Measurements from ENCODE around the gene TCF23.

TCF23 gene

DNA sequence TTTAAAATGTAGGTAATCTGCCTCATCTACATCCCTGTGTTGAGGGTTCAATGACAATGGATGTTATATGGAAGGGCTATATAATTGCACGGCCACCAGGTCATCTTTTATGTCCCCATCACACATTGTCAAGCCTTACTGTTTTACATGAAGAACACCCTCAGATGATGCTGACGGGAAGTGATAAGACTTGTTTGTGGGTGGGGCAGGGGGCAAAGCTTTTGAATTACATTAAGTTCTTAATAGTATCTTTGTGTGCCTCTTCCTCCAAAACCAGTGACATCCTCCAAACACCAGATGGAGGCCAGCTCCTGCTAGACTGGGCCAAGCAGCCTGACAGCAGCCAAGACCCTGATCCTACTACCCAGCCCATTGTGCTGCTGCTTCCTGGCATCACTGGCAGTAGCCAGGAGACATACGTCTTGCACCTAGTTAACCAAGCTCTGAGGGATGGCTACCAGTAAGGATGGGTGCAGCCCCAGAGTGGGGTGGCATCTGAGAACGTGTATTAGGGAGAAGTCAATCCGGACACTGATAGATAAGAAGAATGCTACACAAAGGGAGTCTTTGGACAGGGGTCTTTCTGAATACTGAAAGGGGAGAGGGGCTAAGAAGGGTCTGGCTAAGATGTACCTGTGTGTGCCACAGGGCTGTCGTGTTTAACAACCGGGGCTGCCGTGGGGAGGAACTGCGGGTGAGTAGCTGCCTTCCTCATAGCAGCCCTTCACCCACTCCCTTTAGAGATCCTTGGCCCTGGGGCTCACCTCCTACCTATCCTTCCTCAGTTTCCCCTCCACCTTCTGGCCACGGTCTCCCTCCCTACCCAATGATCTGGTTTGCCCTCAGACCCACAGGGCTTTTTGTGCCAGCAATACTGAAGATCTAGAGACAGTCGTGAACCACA lies 19.9 kb upstream of the TCF23 start:
- no peak for DNase-seq (ENCODE audit: low read depth in 3 of 3)

DNA sequence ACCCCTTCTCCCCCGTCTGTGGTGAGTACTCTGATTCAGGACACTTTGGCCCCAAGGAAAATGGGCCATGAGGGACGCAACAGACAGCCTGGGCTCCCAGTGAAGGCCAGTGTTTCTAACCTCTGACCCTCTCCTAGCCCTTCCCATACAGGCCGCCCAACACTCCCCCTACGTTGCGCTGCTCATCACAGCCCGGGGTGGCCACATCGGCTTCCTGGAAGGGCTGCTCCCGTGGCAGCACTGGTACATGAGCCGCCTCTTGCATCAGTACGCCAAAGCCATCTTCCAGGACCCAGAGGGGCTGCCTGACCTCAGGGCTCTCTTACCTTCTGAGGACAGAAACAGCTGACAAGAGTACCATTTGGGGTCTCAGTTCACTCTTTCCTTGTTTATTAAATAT lies 18.4 kb upstream of the TCF23 start:
- no peak for DNase-seq (ENCODE audit: low read depth in 3 of 3)

DNA sequence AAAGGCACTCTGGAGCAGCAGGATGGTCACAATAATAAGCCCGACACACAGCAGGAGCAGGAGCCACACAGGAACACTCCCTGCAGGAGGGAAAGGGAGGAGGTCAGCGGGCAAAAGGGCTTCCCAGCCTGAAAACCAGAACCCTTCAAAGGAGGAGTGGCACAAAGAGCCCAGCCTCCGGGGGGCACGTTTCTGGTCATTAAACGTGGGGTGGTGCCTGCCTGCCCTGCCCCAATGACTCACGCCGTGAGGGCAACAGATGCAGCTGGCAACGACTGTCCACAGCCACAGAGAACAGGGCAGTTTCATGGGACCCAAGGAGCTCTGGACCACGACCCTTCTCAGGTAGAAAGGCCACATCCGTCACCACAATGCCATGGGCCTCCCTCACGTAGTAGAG lies 17.4 kb upstream of the TCF23 start:
- DNase-seq (ENCODE audit: low read depth in 3 of 3) = no peak

DNA sequence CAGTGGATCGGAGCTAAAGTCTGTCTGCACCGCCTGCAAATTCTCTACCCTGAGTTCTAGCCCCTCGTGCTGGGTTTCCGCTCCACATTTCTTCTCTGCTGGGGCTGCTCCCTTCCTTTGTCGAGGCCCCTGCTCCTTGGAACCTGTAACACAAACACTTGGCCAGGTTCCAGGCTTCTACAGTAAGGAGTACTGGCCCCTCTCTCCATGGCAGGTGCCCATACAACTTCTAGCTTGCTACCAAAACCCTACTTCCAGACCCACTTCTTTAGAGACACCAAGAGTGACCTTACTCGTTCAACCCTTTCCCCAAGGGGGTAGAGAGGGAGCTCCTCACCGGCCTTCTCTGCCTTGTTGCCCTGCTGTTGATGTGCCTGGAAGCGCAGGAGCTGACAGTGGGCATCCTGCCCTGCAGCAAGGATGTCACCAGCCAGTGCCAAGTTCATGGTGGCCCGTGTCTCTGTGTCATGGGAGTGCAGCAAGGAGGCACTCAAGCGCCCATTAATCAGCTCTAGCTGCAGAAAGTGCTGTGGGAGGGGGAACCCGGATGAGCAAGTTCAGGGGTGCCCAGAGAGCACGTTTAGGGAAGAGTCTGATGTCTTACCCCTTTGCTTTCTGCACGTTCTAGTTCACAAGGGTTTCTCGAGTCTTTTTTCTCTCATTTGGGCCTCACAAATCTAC lies 15.5 kb upstream of the TCF23 start:
- peak in 1 of 3 donors; percentile 28 for DNase-seq (ENCODE audit: low read depth in 3 of 3)

DNA sequence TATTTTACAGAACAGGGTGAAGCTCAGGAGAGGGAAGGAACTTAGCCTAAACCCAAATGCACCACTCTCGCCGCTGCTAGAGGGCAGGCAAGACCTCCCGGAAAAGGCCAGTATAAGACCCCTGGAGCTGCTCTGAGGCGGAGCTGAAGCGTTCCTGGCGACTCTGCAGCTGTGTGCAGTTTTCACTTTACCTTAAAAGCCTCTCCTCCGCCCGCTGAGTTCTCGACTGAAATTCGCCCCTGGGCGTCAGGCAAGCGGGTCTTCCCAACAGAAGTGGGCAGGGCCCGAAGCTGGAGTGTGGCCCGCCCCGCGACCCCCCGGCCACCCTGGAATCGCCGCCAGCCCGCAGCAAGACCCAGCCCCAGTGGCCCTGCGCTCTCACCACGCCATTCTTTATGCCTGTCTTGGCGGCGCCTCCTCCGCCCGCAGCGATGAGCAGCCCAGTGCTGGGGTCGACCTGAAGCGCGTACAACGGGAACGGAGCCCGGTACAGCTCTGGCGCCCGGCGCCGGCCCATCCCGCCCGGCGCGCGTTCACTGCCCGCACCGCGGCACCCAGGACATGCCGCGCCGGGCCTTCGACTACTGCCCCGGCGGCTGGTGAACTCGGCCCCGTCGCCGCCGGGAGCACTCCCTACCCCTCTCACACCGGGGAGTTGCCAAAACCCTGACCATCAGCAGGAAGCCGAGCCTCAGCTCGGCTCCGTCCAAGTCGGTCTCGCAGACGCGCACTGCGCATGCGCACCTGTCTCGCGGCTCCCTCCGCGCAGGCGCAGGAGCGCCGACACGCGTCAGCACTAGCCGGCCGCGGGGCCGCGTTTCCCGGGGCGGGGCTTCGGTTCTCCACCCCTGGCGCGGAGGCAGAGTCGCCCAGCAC lies 14.7 kb upstream of the TCF23 start, which contains the start of gene PREB:
Gene PREB, minus strand, starts transcription at position 732 of the 876 bp plus-strand sequence. Its CDS starts 215 bp downstream, at position 517.
- DNase-seq (ENCODE audit: low read depth in 3 of 3) = peak; percentile 96 to 99 (median 97)

DNA sequence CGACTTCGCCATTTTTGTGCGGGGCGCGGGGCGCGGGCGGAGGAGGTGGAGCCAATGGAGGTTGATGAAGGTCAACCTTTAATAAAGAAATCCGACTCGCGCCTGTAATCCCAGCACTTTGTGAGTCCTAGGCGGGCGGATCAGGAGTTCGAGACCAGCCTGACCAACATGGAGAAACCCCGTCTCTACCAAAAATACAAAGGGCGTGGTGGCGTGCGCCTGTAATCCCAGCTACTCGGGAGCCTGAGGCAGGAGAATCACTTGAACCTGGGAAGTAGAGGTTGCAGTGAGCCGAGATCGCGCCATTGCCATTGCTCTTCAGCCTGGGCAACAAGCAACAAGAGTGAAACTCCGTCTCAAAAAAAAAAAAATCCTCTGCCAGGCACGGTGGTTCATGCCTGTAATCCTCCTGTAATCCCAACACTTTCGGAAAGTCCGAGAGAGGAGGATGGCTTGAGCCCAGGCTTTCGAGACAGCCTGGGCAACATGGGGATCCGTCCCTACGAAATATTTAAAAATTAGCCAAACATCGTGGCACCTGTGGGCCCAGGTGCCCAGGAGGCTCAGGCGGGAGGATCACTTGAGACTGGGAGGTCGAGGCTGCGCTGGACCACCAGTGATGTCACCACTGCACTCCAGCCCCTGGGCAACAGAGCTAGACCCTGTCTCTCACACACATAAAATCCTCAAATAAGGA lies 13.9 kb upstream of the TCF23 start:
- no peak for DNase-seq (ENCODE audit: low read depth in 3 of 3)

DNA sequence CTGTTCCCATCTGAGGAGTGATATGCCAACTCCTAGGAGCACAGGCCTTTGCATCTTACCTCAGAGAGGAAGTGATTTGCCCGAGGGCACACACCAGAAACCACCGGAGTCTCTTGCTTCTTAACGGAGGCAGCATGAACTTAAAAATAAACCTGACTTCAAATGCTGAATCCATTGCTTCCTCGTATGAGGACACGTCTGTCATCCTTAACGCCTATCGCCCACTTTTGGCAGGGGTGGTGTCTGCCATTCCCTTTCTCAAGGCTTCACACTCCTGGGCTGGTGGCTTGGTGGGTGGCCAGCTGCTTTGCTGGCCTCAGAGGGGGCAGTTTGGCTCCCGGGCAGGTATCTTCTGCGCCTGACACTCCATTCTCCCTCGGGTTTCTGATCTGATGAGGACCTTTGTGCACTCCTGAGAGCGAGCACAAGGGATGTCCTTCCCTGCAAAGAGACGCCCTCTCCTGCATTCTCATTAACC lies 13.3 kb upstream of the TCF23 start:
- DNase-seq (ENCODE audit: low read depth in 3 of 3) = no peak

DNA sequence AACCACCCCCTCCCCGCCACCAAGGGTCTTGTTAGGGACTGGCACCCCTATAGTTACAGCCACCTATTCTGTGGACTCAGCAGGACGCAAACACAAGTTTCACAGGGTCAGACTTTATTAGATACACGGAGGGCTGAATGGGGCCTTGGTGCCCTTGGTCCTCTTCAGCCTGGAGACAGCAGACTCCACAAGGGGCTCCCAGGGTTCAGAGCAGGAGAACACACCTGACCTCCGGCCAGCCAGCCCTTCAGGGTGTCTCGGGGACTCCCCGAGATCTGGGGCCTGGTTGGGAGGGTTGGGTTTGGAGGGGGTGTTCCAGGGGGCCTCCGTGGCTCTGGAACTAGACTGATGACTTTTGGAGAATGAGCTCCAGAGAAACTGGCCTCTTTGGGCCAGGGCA lies 12.1 kb upstream of the TCF23 start:
- no peak for DNase-seq (ENCODE audit: low read depth in 3 of 3)

DNA sequence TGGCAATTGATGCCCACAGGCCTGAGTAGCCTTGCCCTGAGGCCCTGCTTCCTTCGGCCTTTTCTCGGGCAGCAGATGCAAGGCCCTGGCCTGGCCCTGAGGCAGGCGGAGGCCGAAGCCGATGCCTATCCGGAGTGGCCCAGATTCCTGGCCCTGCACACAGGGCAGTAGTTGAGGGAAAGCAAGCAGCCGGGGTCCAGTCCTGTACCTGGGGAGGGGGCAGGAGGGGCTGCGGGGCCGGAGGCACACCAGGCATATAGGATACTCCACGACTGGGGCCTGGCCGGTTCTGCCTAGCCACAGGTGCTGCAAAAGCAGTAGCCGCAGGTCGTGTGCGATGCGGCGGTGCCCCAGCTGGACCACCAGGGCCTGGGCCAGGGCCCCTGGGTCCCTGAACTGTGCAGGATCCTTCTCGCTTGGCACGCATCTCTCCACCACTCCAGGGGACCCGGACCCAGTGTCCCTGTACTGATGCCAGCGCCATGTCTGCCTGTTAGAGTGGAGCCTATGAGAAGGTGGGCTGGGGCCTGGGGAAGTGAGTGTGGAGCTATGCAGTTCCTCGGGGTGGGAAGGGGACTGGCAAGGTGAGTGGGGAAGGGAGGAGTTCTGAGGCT lies 11.4 kb upstream of the TCF23 start:
- DNase-seq (ENCODE audit: low read depth in 3 of 3) = no peak

DNA sequence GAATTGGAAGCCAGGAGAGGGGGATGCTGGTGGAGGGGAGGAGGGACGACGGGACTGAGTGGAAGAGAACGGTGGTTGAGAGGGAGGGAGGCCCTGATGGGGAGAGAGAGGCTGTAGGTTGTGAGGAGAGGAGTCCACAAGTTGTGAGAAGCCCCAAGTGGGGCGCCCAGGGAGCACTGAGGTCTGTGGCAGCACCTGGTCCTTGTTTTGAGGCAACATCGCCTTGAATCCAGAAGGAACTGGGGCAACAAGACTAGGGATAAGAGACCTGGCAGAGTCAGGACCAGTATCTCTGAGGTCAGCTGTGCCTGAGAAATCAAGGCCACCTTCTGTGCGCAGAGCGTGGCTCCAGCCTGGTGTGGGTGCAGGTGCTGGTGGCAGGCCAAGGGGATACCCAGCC lies 10.7 kb upstream of the TCF23 start:
- no peak for DNase-seq (ENCODE audit: low read depth in 3 of 3)

DNA sequence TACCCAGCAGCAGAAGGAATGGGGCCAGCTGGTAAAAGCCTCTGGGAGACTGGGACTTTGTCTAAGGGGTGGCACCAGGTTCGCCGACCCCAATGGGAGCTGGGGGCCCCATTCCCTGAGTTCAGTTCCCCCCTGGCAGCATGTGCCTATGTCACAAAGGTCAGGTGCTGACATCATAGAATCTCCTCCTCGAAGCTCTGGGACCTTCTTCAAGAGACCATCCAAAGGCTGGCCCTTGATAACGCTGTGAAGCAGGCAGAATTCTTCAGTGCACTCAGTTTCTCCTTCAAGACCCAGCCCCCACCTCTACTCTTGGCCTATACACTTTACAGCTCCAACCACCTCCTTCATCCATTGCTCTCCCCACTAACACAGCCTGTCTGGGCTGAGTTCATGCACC lies 9.5 kb upstream of the TCF23 start, which contains the start of gene PRR30:
Gene PRR30, minus strand, starts transcription at position 101 of the 400 bp plus-strand sequence. CDS start 1,081 bp downstream, outside the sequence.
- no peak for DNase-seq (ENCODE audit: low read depth in 3 of 3)

DNA sequence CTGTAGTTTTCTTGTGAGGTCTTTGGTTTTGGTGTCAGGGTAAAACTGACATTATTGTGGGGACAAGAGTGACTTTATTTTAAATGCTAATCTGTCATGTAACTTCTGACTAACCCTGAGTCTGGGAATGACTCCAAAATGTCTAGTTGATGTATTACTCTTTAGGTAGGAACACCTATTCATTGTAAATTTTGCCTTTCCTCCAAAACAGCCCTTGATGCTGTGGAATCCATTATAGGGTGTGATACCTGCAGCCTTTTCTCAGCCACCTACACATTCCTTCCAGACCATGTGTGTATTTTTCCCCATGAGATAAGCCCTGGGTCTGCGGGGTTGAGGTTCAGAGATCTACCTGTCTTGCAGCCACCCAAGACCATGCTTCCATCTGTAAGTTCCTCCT lies 5.5 kb upstream of the TCF23 start:
- DNase-seq (ENCODE audit: low read depth in 3 of 3) = no peak

DNA sequence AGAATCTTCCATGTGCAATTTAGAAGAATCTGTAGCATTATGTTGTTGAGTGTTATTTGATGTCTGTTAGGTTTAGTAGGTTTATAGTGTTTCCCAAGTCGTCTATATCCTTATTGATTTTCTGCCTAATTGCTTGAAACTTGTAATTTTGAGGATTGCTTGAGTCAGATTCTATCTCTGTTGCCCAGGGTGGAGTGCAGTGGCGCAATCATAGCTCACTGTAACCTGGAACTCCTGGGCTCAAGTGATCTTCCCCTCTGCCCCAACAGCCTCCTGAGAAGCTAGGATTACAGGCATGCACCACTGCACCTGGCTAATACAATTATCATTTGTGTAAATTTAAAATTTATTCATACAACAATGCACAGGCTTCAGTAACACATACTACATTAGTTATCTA lies 3.1 kb upstream of the TCF23 start:
- DNase-seq (ENCODE audit: low read depth in 3 of 3) = no peak

DNA sequence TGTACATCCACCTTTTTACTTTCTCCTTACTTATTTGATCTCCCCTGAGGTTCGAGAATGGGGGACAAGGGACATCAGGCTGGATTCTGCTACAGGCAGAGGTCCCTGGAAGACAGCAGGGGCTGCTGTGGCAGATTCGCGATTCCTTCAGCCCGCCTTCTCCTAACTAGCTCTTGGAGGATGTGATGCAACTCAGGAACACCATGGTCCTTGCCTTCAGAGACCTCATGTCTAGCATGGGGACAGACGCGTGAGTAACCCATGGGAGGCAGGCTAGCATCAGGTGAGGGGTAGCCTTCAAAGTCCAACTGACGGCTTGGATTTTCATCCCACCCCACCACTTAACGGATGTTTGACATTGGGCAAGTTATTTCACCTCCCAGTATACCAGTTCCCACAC lies 869 bp upstream of the TCF23 start:
- DNase-seq (ENCODE audit: low read depth in 3 of 3) = no peak

DNA sequence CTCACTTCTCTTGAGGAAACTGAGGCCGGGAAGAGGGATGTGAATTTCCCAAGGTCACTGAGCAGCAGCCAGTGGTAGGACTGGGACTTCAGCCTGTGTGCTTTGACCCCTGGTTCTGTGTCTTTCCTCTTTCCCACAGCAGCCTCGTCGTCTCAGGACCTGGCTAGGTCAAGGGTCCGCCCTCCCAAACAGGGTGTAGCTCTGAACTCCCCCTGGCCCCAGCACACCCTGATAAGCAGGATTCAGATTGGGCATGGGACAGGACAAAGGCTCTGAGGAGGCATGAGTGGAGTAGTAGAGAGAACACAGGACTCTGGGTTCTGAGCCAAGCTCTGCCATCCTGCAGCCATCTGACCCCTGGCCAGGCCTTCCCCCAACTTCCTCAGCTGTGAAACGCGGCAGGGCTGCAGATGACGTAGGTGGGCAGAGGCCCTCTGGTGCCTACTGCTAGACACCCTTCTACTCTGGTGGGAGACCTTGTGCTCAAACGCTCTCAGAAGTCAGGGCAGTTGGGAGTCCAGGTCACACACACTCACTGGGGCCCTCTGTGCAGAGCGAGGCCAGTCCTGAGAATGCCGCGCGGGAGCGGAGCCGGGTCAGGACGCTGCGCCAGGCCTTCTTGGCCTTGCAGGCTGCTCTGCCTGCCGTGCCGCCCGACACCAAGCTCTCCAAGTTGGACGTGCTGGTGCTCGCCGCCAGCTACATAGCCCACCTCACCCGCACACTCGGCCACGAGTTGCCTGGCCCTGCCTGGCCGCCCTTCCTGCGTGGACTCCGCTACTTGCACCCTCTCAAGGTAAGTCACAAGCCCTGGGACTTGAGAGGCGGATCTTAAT lies 984 bp downstream of the TCF23 start:
- no peak for DNase-seq (ENCODE audit: low read depth in 3 of 3)

DNA sequence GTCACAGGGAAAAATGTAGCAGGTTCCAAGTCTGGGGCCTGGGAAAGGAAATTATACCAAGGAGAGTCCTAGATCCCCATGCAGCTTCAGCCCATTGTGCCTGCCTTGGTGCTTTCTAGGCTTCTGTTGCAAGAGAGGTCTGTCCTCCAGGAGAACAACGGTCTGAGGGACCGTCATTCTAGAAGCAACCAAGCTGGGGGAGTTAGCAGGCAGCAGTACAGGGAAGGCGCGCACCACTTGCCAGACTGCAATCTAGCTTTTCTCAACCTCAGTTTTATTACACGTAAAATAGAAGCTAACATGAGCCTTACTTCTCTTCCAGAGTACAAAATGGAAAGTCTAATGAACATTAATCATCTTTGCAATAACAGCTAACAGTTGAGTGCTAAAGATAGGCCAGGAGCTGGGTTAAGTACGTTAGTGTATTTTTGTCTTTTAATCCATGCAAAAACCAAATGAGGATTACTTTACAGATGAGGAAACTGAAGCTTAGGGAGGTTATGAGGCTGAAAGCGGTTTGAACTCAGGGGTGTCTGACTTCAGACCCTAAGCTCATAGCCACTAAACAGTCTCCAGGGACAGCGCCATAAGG lies 1.9 kb downstream of the TCF23 start:
- no peak for DNase-seq (ENCODE audit: low read depth in 3 of 3)

DNA sequence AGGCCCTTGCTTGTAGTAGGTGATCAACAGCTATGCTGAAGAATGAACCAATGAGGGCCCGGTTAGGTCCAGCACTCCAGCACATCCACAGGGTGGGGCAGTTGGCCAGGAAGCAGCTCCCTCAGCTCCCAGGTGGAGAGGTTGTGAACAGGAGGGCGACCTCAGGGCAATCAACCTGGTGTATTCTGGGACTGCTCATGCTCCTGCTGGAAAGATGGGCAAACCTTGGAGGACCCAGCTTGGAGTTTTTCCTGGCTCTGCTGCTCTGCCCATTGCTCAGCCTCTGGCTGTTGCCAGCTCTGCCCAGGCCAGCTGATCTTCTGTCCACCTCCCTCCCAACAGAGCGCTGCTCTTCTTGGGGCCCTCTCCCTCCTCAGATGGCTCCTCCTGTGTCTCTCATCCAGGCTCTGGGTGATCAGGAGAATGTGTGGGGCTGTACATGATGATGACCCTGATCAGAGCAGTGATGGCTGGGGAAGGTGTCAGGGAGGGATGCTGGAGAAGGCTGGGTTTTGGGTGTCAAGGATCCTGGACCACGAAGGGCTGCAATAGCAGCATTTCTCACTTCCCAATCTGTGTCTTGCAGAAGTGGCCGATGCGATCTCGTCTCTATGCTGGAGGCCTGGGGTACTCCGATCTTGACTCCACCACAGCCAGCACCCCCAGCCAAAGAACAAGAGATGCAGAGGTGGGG lies 3.4 kb downstream of the TCF23 start:
- no peak for DNase-seq (ENCODE audit: low read depth in 3 of 3)

DNA sequence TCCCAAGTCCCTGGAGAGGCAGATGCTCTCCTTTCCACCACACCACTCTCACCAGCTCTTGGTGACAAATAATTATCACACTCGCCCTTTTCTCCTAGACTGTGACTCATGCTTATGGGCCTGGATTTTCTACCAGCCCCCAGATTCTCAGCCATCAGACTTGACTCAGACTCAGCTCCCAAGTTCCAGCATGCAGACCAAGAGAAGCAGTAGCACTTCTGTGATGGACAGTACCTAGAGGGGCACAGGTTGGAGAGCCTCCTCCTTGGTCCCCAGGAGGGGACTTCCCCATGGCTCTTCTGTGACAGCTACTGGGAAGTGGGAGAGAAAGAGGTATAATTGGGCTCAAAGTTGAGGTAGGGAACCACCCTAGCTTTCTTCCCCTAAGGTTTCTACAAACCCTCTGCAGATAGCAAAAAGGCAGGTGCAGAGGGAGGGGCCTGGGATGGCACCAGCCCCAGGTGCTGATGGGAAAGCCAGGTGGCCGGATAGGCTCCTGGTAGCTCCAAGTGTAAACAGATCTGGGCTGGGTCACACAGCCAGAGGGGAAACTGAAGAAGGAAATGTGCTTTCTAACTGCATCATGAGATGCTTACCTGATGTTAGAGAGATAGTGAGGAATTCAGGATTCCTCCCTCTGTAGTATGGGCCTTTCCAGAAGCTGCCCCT lies 4.1 kb downstream of the TCF23 start:
- DNase-seq (ENCODE audit: low read depth in 3 of 3) = no peak
